Measurements from ENCODE around the gene CIBAR2.
"Not testable (repeated sequence)": the region's sequence is repeated elsewhere in the genome, so short reads cannot be mapped to it uniquely, and the experiment has no call there.

CIBAR2 gene

GRCh38 chr16:85064186-85064585 lies 48.1 kb downstream of the CIBAR2 start:
- H3K4me1 Mint-ChIP-seq: no peaks in the 10 kb centered on the region
- no peaks in the 10 kb centered on the region for H3K36me3 Mint-ChIP-seq (ENCODE audit: insufficient read depth)
- no peak overlapping the region for H3K4me3 Mint-ChIP-seq
- no peak for DNase-seq (ENCODE audit: low spot score in 2 of 2)
- H3K9me3 Mint-ChIP-seq: no peaks in the 10 kb centered on the region
- no peak for ATAC-seq (replicated peaks; ENCODE audit: extremely low read depth, poor library complexity, severe bottlenecking)
- H3K27me3 Mint-ChIP-seq: no peaks in the 10 kb centered on the region
- no peak overlapping the region for H3K27ac Mint-ChIP-seq (ENCODE audit: low read depth)

GRCh38 chr16:85062845-85063244 lies 49.4 kb downstream of the CIBAR2 start:
- Mint-ChIP-seq H3K4me1 (peaks cover under 1% of the 10 kb centered on the region), H3K4me3 (no peak overlapping the region), H3K27me3 (no peaks in the 10 kb centered on the region), H3K27ac (ENCODE audit: low read depth) (no peak overlapping the region), H3K9me3 (no peaks in the 10 kb centered on the region), H3K36me3 (ENCODE audit: insufficient read depth) (no peaks in the 10 kb centered on the region)
- DNase-seq (ENCODE audit: low spot score in 2 of 2) (no peak), ATAC-seq (replicated peaks; ENCODE audit: extremely low read depth, poor library complexity, severe bottlenecking) (no peak)

GRCh38 chr16:85062323-85062722 lies 49.9 kb downstream of the CIBAR2 start:
- no peak overlapping the region for H3K4me3 Mint-ChIP-seq
- H3K27ac Mint-ChIP-seq (ENCODE audit: low read depth): no peak overlapping the region

GRCh38 chr16:85061566-85061965 lies 50.7 kb downstream of the CIBAR2 start:
- no peaks in the 10 kb centered on the region for H3K27me3 Mint-ChIP-seq
- DNase-seq (ENCODE audit: low spot score in 2 of 2): no peak
- H3K4me3 Mint-ChIP-seq: no peak overlapping the region
- H3K36me3 Mint-ChIP-seq (ENCODE audit: insufficient read depth): no peaks in the 10 kb centered on the region
- H3K27ac Mint-ChIP-seq (ENCODE audit: low read depth): no peak overlapping the region
- H3K9me3 Mint-ChIP-seq: no peaks in the 10 kb centered on the region
- ATAC-seq (replicated peaks; ENCODE audit: extremely low read depth, poor library complexity, severe bottlenecking): no peak
- H3K4me1 Mint-ChIP-seq: peaks cover 14% of the 10 kb centered on the region

More at GRCh38 chr16:85062323-85062722, 49.9 kb downstream of the CIBAR2 start:
- ATAC-seq (replicated peaks; ENCODE audit: extremely low read depth, poor library complexity, severe bottlenecking): no peak
- H3K4me1 Mint-ChIP-seq: peaks cover 6% of the 10 kb centered on the region
- DNase-seq (ENCODE audit: low spot score in 2 of 2): no peak
- H3K9me3 Mint-ChIP-seq: no peaks in the 10 kb centered on the region
- no peaks in the 10 kb centered on the region for H3K36me3 Mint-ChIP-seq (ENCODE audit: insufficient read depth)
- no peaks in the 10 kb centered on the region for H3K27me3 Mint-ChIP-seq

GRCh38 chr16:85058909-85059308 lies 53.4 kb downstream of the CIBAR2 start:
- Mint-ChIP-seq H3K36me3 (ENCODE audit: insufficient read depth) (peaks cover 4% of the 10 kb centered on the region), H3K9me3 (no peaks in the 10 kb centered on the region), H3K4me3 (no peak overlapping the region), H3K27me3 (no peaks in the 10 kb centered on the region), H3K27ac (ENCODE audit: low read depth) (no peak overlapping the region), H3K4me1 (peaks cover 31% of the 10 kb centered on the region)
- no peak for DNase-seq (ENCODE audit: low spot score in 2 of 2)
- ATAC-seq (replicated peaks; ENCODE audit: extremely low read depth, poor library complexity, severe bottlenecking): no peak

- DNase-seq (ENCODE audit: low spot score in 2 of 2): no peak
- no peak for ATAC-seq (replicated peaks; ENCODE audit: extremely low read depth, poor library complexity, severe bottlenecking)
- Mint-ChIP-seq H3K27ac (ENCODE audit: low read depth) (peak overlapping the region; percentile 95), H3K9me3 (no peaks in the 10 kb centered on the region), H3K36me3 (ENCODE audit: insufficient read depth) (peaks cover 4% of the 10 kb centered on the region), H3K27me3 (no peaks in the 10 kb centered on the region), H3K4me3 (peak overlapping the region; percentile 43), H3K4me1 (peaks cover 31% of the 10 kb centered on the region)
Observed at GRCh38 chr16:85057948-85058347, 54.3 kb downstream of the CIBAR2 start.

GRCh38 chr16:85057212-85057889 lies 54.9 kb downstream of the CIBAR2 start:
- peak overlapping the region; percentile 72 for H3K4me3 Mint-ChIP-seq
- H3K27me3 Mint-ChIP-seq: no peaks in the 10 kb centered on the region
- H3K4me1 Mint-ChIP-seq: peaks cover 31% of the 10 kb centered on the region
- no peak for DNase-seq (ENCODE audit: low spot score in 2 of 2)
- no peaks in the 10 kb centered on the region for H3K9me3 Mint-ChIP-seq
- peak overlapping the region; percentile 95 for H3K27ac Mint-ChIP-seq (ENCODE audit: low read depth)
- ATAC-seq (replicated peaks; ENCODE audit: extremely low read depth, poor library complexity, severe bottlenecking): no peak
- peaks cover 4% of the 10 kb centered on the region for H3K36me3 Mint-ChIP-seq (ENCODE audit: insufficient read depth)

GRCh38 chr16:85056211-85056748 lies 56.0 kb downstream of the CIBAR2 start:
- peaks cover 31% of the 10 kb centered on the region for H3K4me1 Mint-ChIP-seq
- peaks cover 4% of the 10 kb centered on the region for H3K36me3 Mint-ChIP-seq (ENCODE audit: insufficient read depth)
- H3K4me3 Mint-ChIP-seq: peak overlapping the region; percentile 72
- H3K27ac Mint-ChIP-seq (ENCODE audit: low read depth): peak overlapping the region; percentile 95
- H3K9me3 Mint-ChIP-seq: no peaks in the 10 kb centered on the region
- no peak for ATAC-seq (replicated peaks; ENCODE audit: extremely low read depth, poor library complexity, severe bottlenecking)
- no peak for DNase-seq (ENCODE audit: low spot score in 2 of 2)
- no peaks in the 10 kb centered on the region for H3K27me3 Mint-ChIP-seq

GRCh38 chr16:85055493-85056210 lies 56.6 kb downstream of the CIBAR2 start:
- peaks cover 4% of the 10 kb centered on the region for H3K36me3 Mint-ChIP-seq (ENCODE audit: insufficient read depth)
- H3K27me3 Mint-ChIP-seq: no peaks in the 10 kb centered on the region
- peaks cover 31% of the 10 kb centered on the region for H3K4me1 Mint-ChIP-seq
- ATAC-seq (replicated peaks; ENCODE audit: extremely low read depth, poor library complexity, severe bottlenecking): peak; percentile 97
- H3K4me3 Mint-ChIP-seq: peak overlapping the region; percentile 72
- peak overlapping the region; percentile 95 for H3K27ac Mint-ChIP-seq (ENCODE audit: low read depth)
- H3K9me3 Mint-ChIP-seq: no peaks in the 10 kb centered on the region
- DNase-seq (ENCODE audit: low spot score in 2 of 2): peak; percentile 48 to 87

- Mint-ChIP-seq H3K9me3 (no peaks in the 10 kb centered on the region), H3K4me3 (peak overlapping the region; percentile 72), H3K27me3 (no peaks in the 10 kb centered on the region), H3K27ac (ENCODE audit: low read depth) (peak overlapping the region; percentile 95), H3K36me3 (ENCODE audit: insufficient read depth) (peaks cover 4% of the 10 kb centered on the region), H3K4me1 (peaks cover 31% of the 10 kb centered on the region)
- ATAC-seq (replicated peaks; ENCODE audit: extremely low read depth, poor library complexity, severe bottlenecking) (no peak), DNase-seq (ENCODE audit: low spot score in 2 of 2) (no peak)
Observed at GRCh38 chr16:85054948-85055492, 57.3 kb downstream of the CIBAR2 start.

- H3K9me3 Mint-ChIP-seq; DNase-seq (ENCODE audit: low spot score in 2 of 2); H3K36me3 Mint-ChIP-seq (ENCODE audit: insufficient read depth); H3K4me3 Mint-ChIP-seq; H3K27me3 Mint-ChIP-seq; ATAC-seq (replicated peaks; ENCODE audit: extremely low read depth, poor library complexity, severe bottlenecking): not testable (repeated sequence)
- Mint-ChIP-seq H3K4me1 (peaks cover 35% of the 10 kb centered on the region), H3K27ac (ENCODE audit: low read depth) (peak overlapping the region; percentile 95)
Observed at GRCh38 chr16:85054321-85054720, 58.0 kb downstream of the CIBAR2 start.

- H3K4me1 Mint-ChIP-seq: peaks cover 37% of the 10 kb centered on the region
- ATAC-seq (replicated peaks; ENCODE audit: extremely low read depth, poor library complexity, severe bottlenecking) (no peak), DNase-seq (ENCODE audit: low spot score in 2 of 2) (no peak)
- H3K9me3 Mint-ChIP-seq: no peaks in the 10 kb centered on the region
- H3K4me3 Mint-ChIP-seq: no peak overlapping the region
- H3K27ac Mint-ChIP-seq (ENCODE audit: low read depth): no peak overlapping the region
- peaks cover 4% of the 10 kb centered on the region for H3K36me3 Mint-ChIP-seq (ENCODE audit: insufficient read depth)
- no peaks in the 10 kb centered on the region for H3K27me3 Mint-ChIP-seq
Observed at GRCh38 chr16:85052536-85052935, 59.7 kb downstream of the CIBAR2 start.

- Mint-ChIP-seq H3K27me3 (no peaks in the 10 kb centered on the region), H3K36me3 (ENCODE audit: insufficient read depth) (peaks cover 7% of the 10 kb centered on the region), H3K27ac (ENCODE audit: low read depth) (no peak overlapping the region), H3K4me1 (peaks cover 28% of the 10 kb centered on the region), H3K4me3 (no peak overlapping the region), H3K9me3 (no peaks in the 10 kb centered on the region)
- ATAC-seq (replicated peaks; ENCODE audit: extremely low read depth, poor library complexity, severe bottlenecking): no peak
- DNase-seq (ENCODE audit: low spot score in 2 of 2): no peak
Observed at GRCh38 chr16:85051683-85052082, 60.6 kb downstream of the CIBAR2 start.
